ENCODE measurements around the gene MZF1.
"Not testable (repeated sequence)": the region's sequence is repeated elsewhere in the genome, so short reads cannot be mapped to it uniquely, and the experiment has no call there.

Gene MZF1

GRCh38 chr19:58572818-58573657 is at the start of gene MZF1:
MZF1 (minus strand) TSS chr19:58573335; CDS start chr19:58571389, 1,946 bp downstream.
- DNase-seq, result no peak

GRCh38 chr19:58607213-58607612 is 34.1 kb upstream of the MZF1 start:
- not testable (repeated sequence) for DNase-seq

- not testable (repeated sequence) for DNase-seq
Observed at GRCh38 chr19:58606251-58606896, 33.2 kb upstream of the MZF1 start.

GRCh38 chr19:58586133-58586765 is 13.1 kb upstream of the MZF1 start:
- no peak for DNase-seq

GRCh38 chr19:58585442-58586132 is 12.5 kb upstream of the MZF1 start:
- no peak for DNase-seq

- no peak for DNase-seq
Observed at GRCh38 chr19:58584498-58585441, 11.6 kb upstream of the MZF1 start.

- DNase-seq, result no peak
Observed at GRCh38 chr19:58582985-58583384, 9.8 kb upstream of the MZF1 start.

GRCh38 chr19:58581227-58582141 is 8.3 kb upstream of the MZF1 start:
- no peak for DNase-seq

GRCh38 chr19:58579473-58580142 is 6.5 kb upstream of the MZF1 start:
- no peak for DNase-seq

GRCh38 chr19:58578012-58578925 is 5.1 kb upstream of the MZF1 start:
- DNase-seq, result no peak

- DNase-seq, result not testable (repeated sequence)
Observed at GRCh38 chr19:58577581-58577980, 4.4 kb upstream of the MZF1 start.

GRCh38 chr19:58575183-58576041 is 2.3 kb upstream of the MZF1 start:
- DNase-seq, result no peak

- DNase-seq, result no peak
Observed at GRCh38 chr19:58573658-58574164, 576 bp upstream of the MZF1 start.

GRCh38 chr19:58572026-58572817 is 913 bp downstream of the MZF1 start:
- no peak for DNase-seq

- DNase-seq, result no peak
Observed at GRCh38 chr19:58571575-58571947, 1.6 kb downstream of the MZF1 start.

- DNase-seq, result no peak
Observed at GRCh38 chr19:58570770-58571574, 2.2 kb downstream of the MZF1 start.
